HG02623 (cell line): ENCODE results near the gene DNAJC7.
"Not testable (repeated sequence)": the region's sequence is repeated elsewhere in the genome, so short reads cannot be mapped to it uniquely, and the experiment has no call there.

Experiments
- ATAC-seq: cut with Tn5 transposase; IDR thresholded peaks from one replicate; pipeline ENCODE4 v1.9.1; 2021; ENCODE audit warnings: moderate library complexity; ENCODE audit not compliant: unreplicated experiment

DNAJC7 gene

DNA sequence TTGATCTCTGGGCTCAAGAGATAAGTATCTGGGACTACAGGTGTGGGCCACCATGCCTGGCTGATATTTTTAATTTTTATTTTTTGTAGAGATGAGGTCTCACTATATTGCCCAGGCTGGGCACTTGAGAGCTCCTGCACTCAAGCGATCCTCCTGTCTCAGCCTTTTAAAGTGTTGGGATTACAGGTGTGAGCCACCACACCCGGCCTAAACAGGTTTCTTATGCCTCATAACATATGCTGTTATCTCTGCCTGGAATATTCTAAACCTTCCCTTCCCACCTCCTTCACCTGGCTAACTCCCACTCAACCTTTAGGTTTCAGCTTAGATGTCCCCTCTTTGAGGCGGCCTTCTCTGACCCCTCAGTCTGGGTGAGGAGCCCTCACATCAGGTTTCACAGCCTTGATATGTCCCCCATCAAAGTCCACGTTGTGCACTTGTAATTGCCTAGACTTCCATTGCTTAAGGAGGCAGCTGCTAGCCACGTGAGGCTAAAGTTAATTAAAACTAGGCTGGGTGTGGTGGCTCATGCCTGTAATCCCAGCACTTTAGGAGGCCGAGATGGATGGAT, 59.3 kb downstream of the DNAJC7 start:
- ATAC-seq = no peak

DNA sequence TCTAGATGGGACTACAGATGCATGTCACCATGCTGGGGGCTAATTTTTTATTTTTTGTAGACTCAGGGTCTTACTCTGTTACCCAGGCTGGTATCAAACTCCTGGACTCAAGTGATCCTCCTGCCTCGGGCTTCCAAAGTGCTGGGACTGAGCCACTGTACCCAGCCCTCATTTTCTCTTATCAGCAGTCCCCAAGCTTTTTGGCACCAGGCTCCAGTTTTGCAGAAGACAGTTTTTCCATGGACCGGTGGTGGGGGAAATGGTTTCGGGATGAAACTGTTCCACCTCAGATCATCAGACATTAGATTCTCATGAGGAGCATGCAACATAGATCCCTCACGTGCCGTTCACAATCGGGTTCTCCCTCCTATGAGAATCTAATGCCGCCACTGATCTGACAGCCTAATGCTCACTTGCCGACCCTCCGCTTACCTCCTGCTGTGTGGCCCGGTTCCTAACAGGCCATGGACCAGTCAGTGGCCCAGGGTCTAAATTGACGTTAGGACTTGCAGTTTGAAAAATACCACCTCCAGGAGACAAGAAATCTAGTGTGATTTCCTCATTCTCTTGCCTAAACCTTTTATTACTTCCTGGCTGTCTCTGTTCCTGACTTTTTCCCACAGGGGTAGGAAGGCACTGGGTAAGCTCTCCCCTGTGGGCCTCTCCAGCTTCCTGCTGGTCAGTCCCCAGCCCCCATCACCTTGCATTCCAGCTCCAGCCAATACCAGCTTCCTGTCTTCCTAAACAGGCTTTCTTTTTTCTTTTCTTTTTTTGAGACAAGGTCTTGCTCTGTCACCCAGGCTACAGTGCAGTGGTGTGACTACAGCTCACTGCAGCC, 60.0 kb downstream of the DNAJC7 start:
- no peak for ATAC-seq

DNA sequence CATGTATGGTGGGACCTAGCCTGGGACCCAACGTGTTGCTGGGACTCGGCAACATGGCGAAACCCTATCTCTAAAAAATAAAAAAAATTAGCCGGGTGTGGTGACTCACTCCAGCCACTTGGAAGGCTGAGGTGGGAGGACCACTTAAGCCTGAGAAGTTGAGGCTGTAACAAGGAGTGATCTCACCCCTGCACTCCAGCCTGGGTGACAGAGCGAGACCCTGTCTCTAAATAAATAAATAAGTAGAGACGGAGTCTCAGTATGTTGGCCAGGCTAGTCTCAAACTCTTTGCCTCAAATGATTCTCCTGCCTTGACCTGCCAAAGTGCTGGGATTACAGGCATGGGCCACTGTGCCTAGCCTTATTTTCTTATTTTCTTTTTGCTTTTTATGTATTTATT, 60.7 kb downstream of the DNAJC7 start:
- no peak for ATAC-seq

GRCh38 chr17:41948762-41949460, 68.3 kb downstream of the DNAJC7 start:
- no peak for ATAC-seq

- ATAC-seq = no peak
Measured at GRCh38 chr17:41944943-41945342, 72.3 kb downstream of the DNAJC7 start.

GRCh38 chr17:41943492-41943891, 73.7 kb downstream of the DNAJC7 start:
- no peak for ATAC-seq

GRCh38 chr17:41942626-41943373, 74.4 kb downstream of the DNAJC7 start:
- ATAC-seq = no peak

DNA sequence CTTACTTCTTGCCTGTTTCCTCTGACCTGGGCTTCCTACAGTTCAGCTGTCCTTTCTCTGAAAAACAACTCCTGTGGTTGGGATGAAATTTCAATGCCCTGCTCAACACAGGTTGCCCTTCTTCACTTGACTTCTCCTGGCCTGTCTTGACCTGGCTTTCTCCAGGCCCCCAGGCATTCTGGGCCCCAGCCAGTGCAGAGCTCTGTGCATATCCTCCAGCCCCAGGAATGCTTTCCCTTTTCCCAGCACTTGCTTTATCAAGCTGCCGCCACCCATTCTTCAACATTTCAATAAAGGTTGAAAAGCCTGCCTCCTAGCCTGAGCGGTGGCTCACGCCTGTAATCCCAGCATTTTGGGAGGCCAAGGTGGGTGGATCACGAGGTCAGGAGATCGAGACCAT, 76.1 kb downstream of the DNAJC7 start:
- no peak for ATAC-seq

- no peak for ATAC-seq
Measured at GRCh38 chr17:41939693-41940090, 77.5 kb downstream of the DNAJC7 start.

- no peak for ATAC-seq
Measured at GRCh38 chr17:41939044-41939692, 78.1 kb downstream of the DNAJC7 start.

- ATAC-seq = no peak
Measured at GRCh38 chr17:41937970-41938954, 79.0 kb downstream of the DNAJC7 start.

DNA sequence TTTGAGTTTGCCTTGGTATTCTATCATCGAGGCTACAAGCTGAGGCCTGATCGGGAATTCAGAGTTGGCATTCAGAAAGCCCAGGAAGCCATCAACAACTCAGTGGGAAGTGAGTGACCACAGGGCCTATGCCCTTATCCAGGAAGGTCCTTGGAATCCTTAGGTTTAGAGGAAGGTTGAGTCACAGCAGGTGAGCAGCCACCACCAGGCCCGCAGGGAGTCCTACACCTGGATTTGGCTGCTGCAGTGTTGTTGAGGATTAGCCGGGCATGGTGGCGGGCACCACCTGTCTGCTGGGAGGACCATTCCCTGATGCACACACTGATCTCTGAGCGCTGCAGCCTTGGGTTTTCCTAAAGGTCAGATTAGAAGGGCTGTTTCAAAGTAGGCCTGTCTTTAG, 81.6 kb downstream of the DNAJC7 start:
- ATAC-seq = no peak

- no peak for ATAC-seq
Measured at GRCh38 chr17:41932816-41933389, 84.3 kb downstream of the DNAJC7 start.

DNA sequence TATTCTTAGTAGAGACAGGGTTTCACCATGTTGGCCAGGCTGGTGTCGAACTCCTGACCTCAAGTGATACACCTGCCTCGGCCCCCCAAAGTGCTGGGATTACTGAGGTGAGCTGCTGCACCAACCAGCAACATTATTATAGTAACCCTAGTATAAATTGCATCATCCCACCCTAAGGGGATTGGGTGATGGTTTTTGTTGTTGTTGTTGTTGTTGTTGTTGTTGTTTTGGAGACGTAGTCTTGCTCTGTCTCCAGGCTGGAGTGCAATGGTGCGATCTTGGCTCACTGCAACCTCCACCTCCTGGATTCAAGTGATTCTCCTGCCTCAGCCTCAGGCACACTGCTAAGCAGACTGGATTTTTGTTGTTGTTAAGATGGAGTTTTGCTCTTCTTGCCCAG, 85.5 kb downstream of the DNAJC7 start:
- not testable (repeated sequence) for ATAC-seq

- ATAC-seq = not testable (repeated sequence)
Measured at GRCh38 chr17:41930833-41931156, 86.4 kb downstream of the DNAJC7 start.

GRCh38 chr17:41930009-41930832, 87.0 kb downstream of the DNAJC7 start, which contains the start of gene ODAD4:
TSS of gene ODAD4 (plus strand) at chr17:41930617. CDS start at chr17:41930724, 107 bp downstream.
- ATAC-seq = peak; percentile 85

DNA sequence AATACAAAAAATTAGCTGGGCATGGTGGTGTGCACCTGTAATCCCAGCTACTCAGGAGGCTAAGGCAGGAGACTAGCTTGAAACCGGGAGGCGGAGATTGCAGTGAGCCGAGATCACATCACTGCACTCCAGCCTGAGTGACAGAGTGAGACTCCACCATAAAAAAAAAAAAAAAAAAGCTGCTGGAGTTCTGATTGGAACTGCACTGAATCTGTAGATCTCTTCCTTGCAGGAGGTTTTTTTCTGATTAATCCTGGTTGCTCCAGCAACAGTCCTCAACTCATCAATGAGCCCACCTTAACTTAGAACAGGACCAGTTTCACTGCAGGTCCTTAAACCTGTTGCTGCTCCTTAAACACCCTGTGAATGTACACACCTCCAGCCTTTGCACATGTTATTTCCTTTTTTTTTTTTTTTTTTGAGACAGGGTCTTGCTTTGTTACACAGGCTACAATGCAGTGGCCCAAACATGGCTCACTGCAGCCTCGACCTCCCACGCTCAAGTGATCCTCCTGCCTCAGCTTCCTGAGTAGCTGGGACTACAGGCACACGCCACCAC, 88.5 kb downstream of the DNAJC7 start:
- no peak for ATAC-seq
